Ammon's horn (tissue), 1 donor: ENCODE results near the gene POU6F1.
A peak's percentile ranks its signal among the peaks of the same experiment; 100 is the strongest.
"Not testable (repeated sequence)": the region's sequence is repeated elsewhere in the genome, so short reads cannot be mapped to it uniquely, and the experiment has no call there.

Experiments used
- DNase-seq: peaks from one replicate; pipeline ENCODE4 v3.0.0-alpha.2; 2016; ENCODE audit warnings: low spot score

POU6F1 gene

DNA sequence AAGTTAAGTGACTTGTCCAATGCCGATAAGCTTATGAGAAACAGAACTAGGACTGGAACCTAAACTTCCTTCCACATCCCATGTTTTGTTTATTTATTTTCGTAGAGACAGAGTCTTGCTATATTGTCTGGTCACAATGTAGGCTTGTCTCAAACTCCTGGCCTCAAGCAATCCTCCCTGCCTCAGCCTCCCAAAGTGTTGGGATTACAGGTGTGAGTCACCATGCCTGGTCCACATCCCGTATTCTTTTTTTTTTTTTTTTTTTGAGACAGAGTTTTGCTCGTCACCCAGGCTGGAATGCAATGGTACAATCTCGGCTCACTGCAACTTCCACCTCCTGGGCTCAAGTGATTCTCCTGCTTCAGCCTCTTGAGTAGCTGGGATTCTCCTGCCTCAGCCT lies 9.2 kb upstream of the POU6F1 start:
- DNase-seq, result not testable (repeated sequence)

DNA sequence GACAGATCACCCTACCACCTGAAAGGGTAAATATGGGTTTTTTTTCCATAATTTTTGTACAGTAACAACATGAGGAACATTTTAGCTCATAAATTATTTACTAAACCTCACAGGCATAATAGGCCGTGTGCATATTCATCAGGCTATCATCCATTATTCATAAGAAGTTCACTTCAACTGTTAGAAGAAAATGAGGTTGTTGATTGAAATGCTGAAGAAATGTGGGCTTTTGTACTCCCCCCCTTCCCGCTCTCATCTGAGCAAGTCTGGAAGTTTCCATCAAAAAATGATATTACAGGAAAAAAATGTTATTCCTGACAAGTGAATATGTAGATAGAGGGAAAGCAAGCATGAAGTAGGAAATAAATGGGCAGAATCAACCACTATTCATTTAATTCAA lies 7.9 kb upstream of the POU6F1 start:
- DNase-seq, result no peak

DNA sequence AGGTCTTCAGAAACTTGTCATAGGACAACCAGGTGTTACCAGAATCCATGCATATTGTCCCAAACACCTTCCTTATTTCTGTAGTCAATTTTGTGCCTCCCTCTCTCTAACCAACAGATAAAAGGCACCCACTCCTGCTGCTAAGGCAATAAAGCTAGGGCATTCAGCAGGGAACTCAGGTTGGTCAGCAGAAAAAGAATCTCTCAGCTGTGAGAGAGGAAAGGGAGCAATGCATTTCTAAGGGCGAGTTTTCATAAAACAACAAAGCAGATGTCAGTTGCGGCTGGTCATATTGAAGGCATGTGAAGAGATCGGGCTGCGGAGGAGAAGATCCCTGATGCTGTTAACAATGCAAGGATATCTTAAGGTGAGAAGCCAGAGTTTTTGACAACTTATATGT lies 7.4 kb upstream of the POU6F1 start:
- DNase-seq, result no peak

DNA sequence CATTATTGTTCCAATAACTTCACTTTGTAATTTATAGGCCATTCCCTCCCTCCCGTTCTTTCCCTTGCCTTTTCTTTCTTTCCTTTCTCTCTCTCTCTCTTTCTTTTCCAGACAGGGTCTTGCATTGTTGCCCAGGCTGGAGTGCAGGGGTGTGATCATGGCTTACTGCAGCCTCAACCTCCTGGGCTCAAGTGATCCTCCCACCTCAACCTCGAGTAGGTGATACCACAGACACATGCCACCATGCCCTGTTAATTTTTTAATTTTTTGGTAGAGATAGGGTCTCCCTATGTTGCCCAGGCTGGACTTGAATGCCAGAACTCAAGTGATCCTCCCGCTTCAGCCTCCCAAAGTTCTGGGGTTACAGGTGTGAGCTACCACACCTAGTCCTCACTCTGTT lies 6.8 kb upstream of the POU6F1 start:
- no peak for DNase-seq

GRCh38 chr12:51222461-51222860 lies 4.6 kb upstream of the POU6F1 start:
- DNase-seq, result no peak

DNA sequence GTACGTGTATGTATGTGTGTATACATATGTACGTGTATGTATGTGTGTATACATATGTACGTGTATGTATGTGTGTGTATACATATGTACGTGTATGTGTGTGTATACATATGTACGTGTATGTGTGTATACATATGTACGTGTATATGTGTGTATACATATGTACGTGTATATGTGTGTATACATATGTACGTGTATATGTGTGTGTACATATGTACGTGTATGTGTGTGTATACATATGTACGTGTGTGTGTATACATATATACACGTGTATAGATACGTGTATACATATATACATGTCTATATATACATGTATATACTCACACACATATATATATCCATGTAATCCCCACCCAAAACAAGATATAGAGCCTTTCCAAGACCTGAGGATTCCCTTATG lies 2.0 kb upstream of the POU6F1 start:
- DNase-seq, result not testable (repeated sequence)

DNA sequence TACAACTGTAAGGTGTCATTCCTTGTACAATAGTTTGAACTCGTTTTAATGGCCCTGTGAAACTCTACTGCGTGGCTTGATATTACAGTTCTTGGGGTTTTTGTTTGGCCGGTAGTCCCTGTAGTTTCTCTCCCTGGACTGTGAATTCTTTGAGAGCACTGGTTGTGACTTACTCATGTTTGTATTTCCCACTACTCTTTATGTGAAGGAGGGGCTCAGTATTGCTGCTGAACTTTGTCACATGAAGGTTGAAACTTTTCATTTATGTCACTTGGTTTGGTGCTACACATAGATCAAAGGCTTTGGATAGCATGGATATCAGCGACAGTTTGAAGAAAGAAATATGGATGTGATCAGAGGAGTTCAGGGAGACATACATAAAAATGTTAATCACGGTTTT lies 1.5 kb upstream of the POU6F1 start:
- DNase-seq, result no peak

- no peak for DNase-seq
Observed at GRCh38 chr12:51218607-51219161, 822 bp upstream of the POU6F1 start.

- peak; percentile 70 for DNase-seq
Observed at GRCh38 chr12:51217133-51217967, 512 bp downstream of the POU6F1 start.

DNA sequence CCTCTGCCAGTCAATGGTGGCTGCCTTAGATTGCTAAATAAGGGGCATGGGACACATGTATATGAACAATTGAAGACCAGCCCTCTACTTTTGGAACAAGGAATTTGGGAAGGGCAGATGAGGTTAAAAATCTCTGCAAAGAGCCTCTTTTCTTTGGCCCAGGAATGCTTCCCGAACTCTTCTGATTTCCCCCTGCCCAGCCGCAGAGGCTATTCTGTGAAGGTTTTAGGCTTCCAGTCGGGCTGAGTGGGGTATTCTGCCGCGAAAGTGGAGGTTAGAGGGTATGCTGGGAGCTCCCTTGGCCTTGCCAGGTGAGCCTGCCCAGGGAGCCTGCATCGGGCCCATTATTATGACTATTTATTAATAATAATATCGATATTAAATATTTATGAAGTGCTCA lies 1.2 kb downstream of the POU6F1 start:
- no peak for DNase-seq

DNA sequence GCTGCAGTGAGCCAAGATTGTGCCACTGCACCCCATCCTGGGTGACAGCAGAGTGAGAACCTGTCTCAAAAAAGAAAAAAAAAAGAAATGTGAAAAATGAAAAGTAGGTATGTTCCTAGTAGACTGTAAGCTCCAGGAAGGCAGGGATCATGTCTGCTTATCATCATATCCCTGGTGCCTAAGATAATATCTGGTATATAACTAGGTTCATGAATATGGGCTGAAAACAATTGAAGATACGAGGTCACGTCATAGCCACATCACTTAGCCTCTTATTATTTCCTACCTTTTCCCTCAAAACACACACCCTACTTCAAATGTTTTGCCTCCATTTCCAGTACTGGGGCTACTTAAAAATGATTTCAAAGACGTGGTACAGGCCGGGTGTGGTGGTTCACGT lies 3.0 kb downstream of the POU6F1 start:
- no peak for DNase-seq

- DNase-seq, result peak; percentile 81
Observed at GRCh38 chr12:51210690-51211395, 7.0 kb downstream of the POU6F1 start.

- no peak for DNase-seq
Observed at GRCh38 chr12:51209259-51209658, 8.6 kb downstream of the POU6F1 start.

- DNase-seq, result no peak
Observed at GRCh38 chr12:51208016-51208660, 9.7 kb downstream of the POU6F1 start.

GRCh38 chr12:51205350-51205749 lies 12.5 kb downstream of the POU6F1 start:
- DNase-seq, result peak; percentile 56

- DNase-seq, result no peak
Observed at GRCh38 chr12:51202718-51203117, 15.1 kb downstream of the POU6F1 start.

- no peak for DNase-seq
Observed at GRCh38 chr12:51200806-51201205, 17.1 kb downstream of the POU6F1 start.

- DNase-seq, result no peak
Observed at GRCh38 chr12:51200156-51200555, 17.7 kb downstream of the POU6F1 start.

- DNase-seq, result no peak
Observed at GRCh38 chr12:51199366-51199945, 18.4 kb downstream of the POU6F1 start.

GRCh38 chr12:51198568-51199365 lies 19.1 kb downstream of the POU6F1 start:
- no peak for DNase-seq
